H1 (cell line): ENCODE results near the gene GPHA2. TPM values are rescaled to one million over a fixed set of nuclear protein-coding genes. Genes with fewer than 3 reads are reported as not detected.
A peak's percentile ranks its signal among the peaks of the same experiment; 100 is the strongest.

Experiments
- CTCF ChIA-PET: fragments of 300-600 bp; sonication (Branson Sonifier 250); formaldehyde crosslinking; loops from one replicate; lab custom pipeline; 2021; ENCODE audit not compliant: partially characterized antibody; lab: Charles Lee
- POLR2A ChIA-PET: fragments of 300-600 bp; sonication (Branson Sonifier 250); formaldehyde crosslinking; loops from one replicate; lab custom pipeline; 2021; ENCODE audit warnings: inconsistent platforms; ENCODE audit not compliant: partially characterized antibody; lab: Charles Lee
- DNase-seq, 2 experiments: peaks; one replicate each; pipeline versions ENCODE4 v3.0.0 to v3.0.0-alpha.2; 2010 to 2022; ENCODE audit warnings: low spot score in 2 of 2, low read depth in 1 of 2, mixed read lengths in 1 of 2
- FAIRE-seq: peaks from 2 replicates; lab custom pipeline; 2011; peaks lifted over from hg19 to GRCh38; lab: Jason Lieb, UNC
- H2AFZ ChIP-seq: 2 replicates; pipeline ENCODE4 v1.8.1; 2012; ENCODE audit warnings: low read length, inconsistent platforms
- H2AK5ac ChIP-seq: 2 replicates; pipeline ENCODE4 v1.6.1; 2013; ENCODE audit warnings: low read depth, low read length
- H2BK120ac ChIP-seq: replicated peaks from 2 replicates; pipeline ENCODE3; 2013; ENCODE audit warnings: low read depth, low read length, inconsistent platforms
- H2BK12ac ChIP-seq: 2 replicates; pipeline ENCODE4 v1.6.1; 2013; ENCODE audit warnings: low read depth, low read length
- H2BK15ac ChIP-seq: 2 replicates; pipeline ENCODE4 v1.6.1; 2013; ENCODE audit warnings: low read length
- H2BK20ac ChIP-seq: 2 replicates; pipeline ENCODE4 v1.6.1; 2013; ENCODE audit warnings: low read length
- H2BK5ac ChIP-seq: 2 replicates; pipeline ENCODE4 v1.6.1; 2013; ENCODE audit warnings: low read depth, low read length
- H3K14ac ChIP-seq: 2 replicates; pipeline ENCODE4 v1.6.1; 2013; ENCODE audit warnings: inconsistent platforms; ENCODE audit not compliant: insufficient read length
- H3K18ac ChIP-seq: 2 replicates; pipeline ENCODE4 v1.6.1; 2013; ENCODE audit warnings: low read length; ENCODE audit errors: extremely low read depth
- H3K23ac ChIP-seq: 2 replicates; pipeline ENCODE4 v1.6.1; 2013; ENCODE audit warnings: inconsistent platforms; ENCODE audit not compliant: insufficient read length
- H3K23me2 ChIP-seq: 2 replicates; pipeline ENCODE4 v1.6.1; 2013; ENCODE audit warnings: low read depth, low read length
- H3K27ac ChIP-seq: 2 replicates; pipeline ENCODE4 v1.6.1; 2011; ENCODE audit warnings: low read depth, low read length, inconsistent platforms
- H3K27me3 ChIP-seq, 4 experiments: replicated peaks in 1 of 4; 1 replicate in 1 of 4; 2 replicates in 3 of 4; pipeline versions ENCODE4 v1.6.1 to v1.8.1; 2011 to 2013; ENCODE audit warnings: low read length in 3 of 4, mild to moderate bottlenecking in 3 of 4, inconsistent platforms in 2 of 4, mixed read lengths in 2 of 4, moderate library complexity in 1 of 4; ENCODE audit not compliant: control insufficient read depth in 3 of 4, insufficient read depth in 3 of 4; ENCODE audit errors: extremely low read depth in 1 of 4
- H3K36me3 ChIP-seq, 4 experiments: 2 replicates each; pipeline versions ENCODE4 v1.6.1 to v1.8.1; 2011 to 2013; ENCODE audit warnings: mild to moderate bottlenecking in 4 of 4, low read length in 3 of 4, moderate library complexity in 2 of 4, control low read depth in 1 of 4, inconsistent platforms in 1 of 4; ENCODE audit not compliant: insufficient read depth in 4 of 4, control insufficient read depth in 2 of 4
- H3K4ac ChIP-seq: replicated peaks from 2 replicates; pipeline ENCODE3; 2013; ENCODE audit warnings: low read length, low read depth, mixed read lengths, inconsistent platforms; ENCODE audit not compliant: insufficient read length
- H3K4me1 ChIP-seq, 4 experiments: replicated peaks in 1 of 4; 1 replicate in 1 of 4; 2 replicates in 3 of 4; pipeline versions ENCODE4 v1.6.1 to v1.8.1; 2011 to 2013; ENCODE audit warnings: low read length in 3 of 4, inconsistent platforms in 2 of 4, mixed read lengths in 1 of 4; ENCODE audit not compliant: insufficient read depth in 4 of 4, control insufficient read depth in 3 of 4
- H3K4me2 ChIP-seq, 2 experiments: 2 replicates each; pipeline versions ENCODE4 v1.6.1 to v1.8.1; 2011 to 2013; ENCODE audit warnings: low read depth in 2 of 2, low read length in 2 of 2, control low read depth in 1 of 2, inconsistent platforms in 1 of 2, mild to moderate bottlenecking in 1 of 2; ENCODE audit not compliant: insufficient read depth in 1 of 2
- H3K4me3 ChIP-seq, 4 experiments: fragments of 200-600, 300-600 bp in 1 of 4; sonication (generic), shearing (Covaris generic), sonication (Bioruptor Twin) in 1 of 4; 2 replicates each; pipeline versions ENCODE4 v1.5.1 to v1.8.1; 2011 to 2016; ENCODE audit warnings: low read length in 4 of 4, low read depth in 3 of 4, control low read depth in 2 of 4, inconsistent platforms in 2 of 4, mild to moderate bottlenecking in 2 of 4, mixed read lengths in 1 of 4, moderate library complexity in 1 of 4; ENCODE audit not compliant: insufficient read depth in 2 of 4; ENCODE audit errors: extremely low read depth in 1 of 4
- H3K56ac ChIP-seq: replicated peaks from 2 replicates; pipeline ENCODE3; 2013; ENCODE audit warnings: low read depth, mild to moderate bottlenecking, mixed read lengths, low read length, inconsistent platforms; ENCODE audit not compliant: insufficient read length
- H3K79me1 ChIP-seq: 2 replicates; pipeline ENCODE4 v1.6.1; 2013; ENCODE audit warnings: low read depth, low read length, control low read depth
- H3K79me2 ChIP-seq, 2 experiments: 2 replicates each; pipeline versions ENCODE4 v1.6.1 to v1.8.1; 2012 to 2013; ENCODE audit warnings: low read length in 2 of 2, mild to moderate bottlenecking in 2 of 2, inconsistent platforms in 1 of 2; ENCODE audit not compliant: insufficient read depth in 2 of 2, control insufficient read depth in 1 of 2
- H3K9ac ChIP-seq, 4 experiments: replicated peaks in 1 of 4; 1 replicate in 1 of 4; 2 replicates in 3 of 4; pipeline versions ENCODE4 v1.6.1 to v1.8.1; 2011 to 2013; ENCODE audit warnings: low read depth in 3 of 4, low read length in 3 of 4, control low read depth in 2 of 4, mild to moderate bottlenecking in 2 of 4, moderate library complexity in 2 of 4, inconsistent platforms in 1 of 4; ENCODE audit errors: extremely low read depth in 1 of 4
- H3K9me3 ChIP-seq, 2 experiments: 2 replicates each; pipeline versions ENCODE4 v1.6.1 to v1.8.1; 2012 to 2013; ENCODE audit warnings: mild to moderate bottlenecking in 2 of 2, moderate library complexity in 2 of 2, control low read depth in 1 of 2, inconsistent platforms in 1 of 2, low read depth in 1 of 2, low read length in 1 of 2, mixed read lengths in 1 of 2; ENCODE audit not compliant: insufficient read depth in 2 of 2
- H4K20me1 ChIP-seq, 2 experiments: replicated peaks in 1 of 2; 2 replicates each; pipeline versions ENCODE3 to v1.8.1; 2011 to 2013; ENCODE audit warnings: inconsistent platforms in 2 of 2, low read length in 2 of 2, mild to moderate bottlenecking in 1 of 2; ENCODE audit not compliant: insufficient read depth in 2 of 2, control insufficient read depth in 1 of 2
- H4K5ac ChIP-seq: 2 replicates; pipeline ENCODE4 v1.6.1; 2013; ENCODE audit warnings: low read length, low read depth, mixed read lengths, inconsistent platforms; ENCODE audit not compliant: insufficient read length
- H4K8ac ChIP-seq: 2 replicates; pipeline ENCODE4 v1.8.0; 2013; ENCODE audit warnings: mild to moderate bottlenecking, moderate library complexity, low read length, inconsistent platforms; ENCODE audit not compliant: insufficient read depth; ENCODE audit errors: extremely low read depth
- H4K91ac ChIP-seq: replicated peaks from 2 replicates; pipeline ENCODE3; 2013; ENCODE audit warnings: low read length, mixed read lengths, inconsistent platforms; ENCODE audit not compliant: insufficient read length
- CEBPB ChIP-seq: IDR thresholded peaks from 2 replicates; pipeline ENCODE4 v1.6.1; 2012; ENCODE audit warnings: low read depth, low read length
- EP300 ChIP-seq, 2 experiments: IDR thresholded peaks; 1 replicate in 1 of 2; 2 replicates in 1 of 2; pipeline ENCODE4 v1.6.1; 2011 to 2012; ENCODE audit warnings: low read depth in 2 of 2, low read length in 2 of 2, mild to moderate bottlenecking in 2 of 2, borderline replicate concordance in 1 of 2, inconsistent platforms in 1 of 2, moderate library complexity in 1 of 2
- SP1 ChIP-seq: IDR thresholded peaks from 2 replicates; pipeline ENCODE4 v1.6.1; 2011; ENCODE audit warnings: low read depth, low read length
- TAF7 ChIP-seq: optimal IDR thresholded peaks from 2 replicates; pipeline ENCODE3; 2011; ENCODE audit warnings: low read depth, mild to moderate bottlenecking, inconsistent platforms, low read length, moderate library complexity, borderline replicate concordance
- WGBS, 2 experiments: shearing (Covaris generic) in 1 of 2; methylation state at CpG; one replicate each; pipeline versions ENCODE4 v1.1.6 to v1.1.7; 2013 to 2015; ENCODE audit warnings: low lambda C conversion rate in 2 of 2, mixed read lengths in 2 of 2, inconsistent platforms in 1 of 2, low coverage in 1 of 2, missing lambda C conversion rate in 1 of 2; ENCODE audit not compliant: insufficient replicate concordance in 2 of 2, insufficient coverage in 1 of 2, insufficient read length in 1 of 2; ENCODE audit errors: extremely low coverage in 1 of 2, missing lambda C conversion rate in 1 of 2; 5-methylcytosine and 5-hydroxymethylcytosine counted together
- polyA plus RNA-seq, 7 experiments: library from polyadenylated mRNA; depleted of rRNA in 3 of 7; stranded (reverse) in 5 of 7; unstranded in 2 of 7; fragments of >200 nt in 5 of 7; fragments of 200-250 nt in 2 of 7; gene quantifications; 1 replicate in 5 of 7; 2 replicates in 1 of 7; 4 replicates in 1 of 7; pipeline versions ENCODE4 v1.2.1 to v1.2.3, GENCODE V29; 2011 to 2013; ENCODE audit warnings: missing spikeins in 2 of 7, mixed read lengths in 2 of 7
- total RNA-seq: library from RNA; stranded (reverse); fragmentation: NEBNext Ultra II Directional; extraction: Animal tissue kit (Norgen Biotek cat#: 25700); gene quantifications from 2 replicates; pipeline ENCODE4 v1.2.1, GENCODE V29; 2021
- TF ChIP-seq, protein P1 (sequence below): IDR thresholded peaks from 2 replicates; pipeline ENCODE4 v1.6.1; 2011; ENCODE audit warnings: low read depth, mild to moderate bottlenecking, low read length; ENCODE audit not compliant: insufficient read depth

GPHA2 gene
- total and polyA plus RNA-seq, 2 of the 8 experiments (the other 6 are each of a cell fraction or from before 2014, with no cell fraction given) = 0.97 to 4.4 TPM

GRCh38 chr11:64951529-64951928 lies 15.8 kb upstream of the GPHA2 start:
- Histone ChIP-seq H3K9me3 (no peaks in the 10 kb centered on the region), H3K4ac (no peak overlapping the region)
- FAIRE-seq = no peak
- TF ChIP-seq TAF7 (no peak), CEBPB (peak; percentile 73), EP300 (IDR thresholded peaks at IDR 0.05; ENCODE audit: borderline replicate concordance in 1 of 2, low read depth in 2 of 2, low read length in 2 of 2) (no peak), SP1 (no peak)
- TF ChIP-seq, protein P1, sequence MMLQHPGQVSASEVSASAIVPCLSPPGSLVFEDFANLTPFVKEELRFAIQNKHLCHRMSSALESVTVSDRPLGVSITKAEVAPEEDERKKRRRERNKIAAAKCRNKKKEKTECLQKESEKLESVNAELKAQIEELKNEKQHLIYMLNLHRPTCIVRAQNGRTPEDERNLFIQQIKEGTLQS = 0 out of 2 replicates have a peak, but pooled peaks have one; percentile 15
- TF ChIP-seq, all 59 proteins: peak for 2
- Histone ChIP-seq H3K27me3 (no peaks in the 10 kb centered on the region), H3K9ac (no peak overlapping the region), H2AFZ (no peak overlapping the region), H3K4me2 (no peak overlapping the region), H3K23ac (no peak overlapping the region), H3K27ac (no peak overlapping the region), H2BK120ac (no peak overlapping the region), H2BK12ac (no peak overlapping the region), H4K5ac (no peak overlapping the region), H4K91ac (no peak overlapping the region), H3K79me2 (no peaks in the 10 kb centered on the region), H3K14ac (no peak overlapping the region), H2BK15ac (no peak overlapping the region), H3K4me3 (no peak overlapping the region), H3K36me3 (no peaks in the 10 kb centered on the region), H3K56ac (no peak overlapping the region), H4K8ac (no peak overlapping the region), H4K20me1 (no peaks in the 10 kb centered on the region), H3K18ac (no peak overlapping the region), H2AK5ac (no peak overlapping the region), H2BK5ac (no peak overlapping the region), H3K4me1 (no peaks in the 10 kb centered on the region), H2BK20ac (no peak overlapping the region), H3K23me2 (no peaks in the 10 kb centered on the region), H3K79me1 (no peaks in the 10 kb centered on the region)
- POLR2A ChIA-PET = interaction anchor here (0.9 kb wide), 1 partner anchor 161 kb away, joined by 5 read pairs; no protein-coding TSS in a partner anchor
- 78% methylated on average over 4 of the region's 4 CpGs; no CpG with 5 or more reads in 1 of the 2 experiments for WGBS, 2 experiments
- CTCF ChIA-PET = interaction anchor here (0.6 to 1.4 kb wide), 3 partner anchors 16 to 419 kb away, joined by 3 to 5 read pairs (median 5); partner anchors contain the start of gene GPHA2
- no peak for DNase-seq
